Measurements from ENCODE around the gene DUXB.

DUXB gene, protein sequence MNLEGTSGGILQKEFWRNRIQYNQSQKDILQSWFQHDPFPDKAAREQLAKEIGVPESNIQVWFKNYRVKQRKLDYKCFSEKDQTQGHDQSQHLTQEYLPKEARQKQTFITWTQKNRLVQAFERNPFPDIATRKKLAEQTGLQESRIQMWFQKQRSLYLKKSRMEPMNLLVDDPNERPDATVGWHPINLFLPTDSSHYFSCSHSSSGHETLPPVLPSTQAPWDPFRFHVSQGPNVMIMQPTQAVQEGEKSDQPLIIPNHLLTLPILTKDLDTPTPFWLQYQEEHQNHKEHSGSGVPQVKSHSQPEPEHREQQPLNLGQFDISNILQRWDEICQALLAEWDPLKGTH

DNA sequence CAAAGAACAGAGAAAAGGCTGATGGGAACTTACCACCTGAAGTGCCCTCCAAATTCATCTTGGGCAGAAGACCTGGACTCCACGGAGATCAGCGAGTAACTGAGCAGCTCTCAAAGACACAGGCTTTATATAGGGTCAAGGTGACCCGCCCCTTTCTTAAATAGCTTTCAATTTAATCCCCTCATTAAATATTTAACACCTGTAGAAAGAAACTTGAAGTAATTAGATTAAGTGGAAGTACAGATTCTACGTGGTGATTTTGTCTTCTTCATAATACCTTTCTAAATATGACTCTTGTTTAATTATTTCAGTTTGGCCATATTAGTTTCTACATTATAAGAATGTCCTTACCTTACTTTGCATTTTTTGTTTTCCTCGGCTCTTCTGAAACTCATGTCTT, at the start of gene DUXB:
DUXB (minus strand) TSS at position 101 of the 400 bp plus-strand sequence; CDS start at position 58, 43 bp downstream.
- no peak for DNase-seq

DNA sequence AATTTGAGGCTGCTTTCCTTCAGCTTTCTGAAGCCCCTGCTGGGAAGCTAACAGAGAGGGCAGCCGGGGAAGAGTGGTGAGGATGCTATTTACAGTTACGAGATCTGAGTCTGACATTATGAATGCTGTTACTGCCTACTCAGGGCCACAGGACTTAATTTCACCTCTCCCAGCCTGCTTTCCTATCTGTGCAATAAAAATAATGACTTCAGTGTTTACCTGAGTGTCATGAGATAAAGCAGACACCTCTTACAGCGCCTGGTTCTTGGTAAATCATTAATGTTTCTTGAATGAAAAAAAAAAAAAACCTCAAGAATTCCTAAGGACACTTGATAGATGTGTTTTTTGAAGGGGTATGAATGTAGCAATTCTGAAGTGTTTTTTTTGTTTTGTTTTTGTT, 49.3 kb upstream of the DUXB start:
- DNase-seq = no peak

DNA sequence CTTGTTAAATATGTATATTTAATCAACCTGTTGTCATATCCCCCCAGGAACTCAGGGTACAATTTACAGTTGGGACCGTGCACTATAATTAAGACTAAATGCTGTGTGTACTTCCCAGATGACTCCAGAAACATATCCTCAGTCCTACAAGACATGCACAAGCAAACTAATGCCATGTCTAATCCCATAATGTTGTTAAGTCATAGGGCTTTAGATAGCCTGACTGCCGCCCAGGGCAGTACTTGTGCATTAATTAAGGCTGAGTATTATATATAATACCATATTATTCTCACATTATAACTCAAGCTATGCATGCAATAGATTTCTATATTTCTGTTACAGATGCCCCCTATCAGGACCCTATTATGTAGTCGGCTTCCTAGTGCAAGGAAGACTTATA, 45.1 kb upstream of the DUXB start:
- no peak for DNase-seq

DNA sequence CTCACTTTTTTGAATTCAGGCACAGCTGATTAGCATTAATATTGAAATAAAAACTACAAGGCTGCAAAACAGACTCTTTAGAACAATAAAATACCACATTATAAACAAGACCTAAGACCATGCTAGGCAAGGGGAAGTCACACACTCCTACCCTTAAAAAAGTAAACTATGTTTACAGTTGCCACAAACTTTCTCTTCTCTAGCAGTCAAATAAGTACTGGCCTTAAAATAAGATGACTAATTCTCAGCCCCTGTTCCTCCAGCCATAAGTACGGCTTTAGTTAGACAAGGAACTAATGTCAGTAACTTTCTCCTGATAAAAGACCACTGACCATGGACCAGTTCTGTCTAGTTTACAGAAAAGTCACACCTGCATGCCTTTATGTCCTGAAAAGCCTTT, 44.6 kb upstream of the DUXB start:
- DNase-seq = no peak

DNA sequence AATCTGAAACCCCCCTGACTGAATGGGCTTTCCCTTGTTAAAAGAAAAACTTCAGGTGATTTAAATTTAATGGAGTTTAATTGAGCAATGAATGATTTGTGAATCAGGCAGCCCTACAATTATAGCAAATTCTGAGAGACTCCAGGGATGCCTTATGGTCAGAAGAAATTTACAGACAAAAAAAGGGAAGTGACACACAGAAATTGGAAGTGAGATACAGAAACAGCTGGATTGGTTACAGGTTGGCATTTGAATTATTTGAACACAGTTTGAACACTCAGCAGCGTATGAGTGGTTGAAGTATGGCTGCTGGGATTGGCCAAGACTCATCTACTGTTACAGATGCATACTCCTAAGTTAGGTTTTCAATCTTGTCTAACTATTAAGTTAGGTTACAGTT, 44.0 kb upstream of the DUXB start:
- DNase-seq = no peak

DNA sequence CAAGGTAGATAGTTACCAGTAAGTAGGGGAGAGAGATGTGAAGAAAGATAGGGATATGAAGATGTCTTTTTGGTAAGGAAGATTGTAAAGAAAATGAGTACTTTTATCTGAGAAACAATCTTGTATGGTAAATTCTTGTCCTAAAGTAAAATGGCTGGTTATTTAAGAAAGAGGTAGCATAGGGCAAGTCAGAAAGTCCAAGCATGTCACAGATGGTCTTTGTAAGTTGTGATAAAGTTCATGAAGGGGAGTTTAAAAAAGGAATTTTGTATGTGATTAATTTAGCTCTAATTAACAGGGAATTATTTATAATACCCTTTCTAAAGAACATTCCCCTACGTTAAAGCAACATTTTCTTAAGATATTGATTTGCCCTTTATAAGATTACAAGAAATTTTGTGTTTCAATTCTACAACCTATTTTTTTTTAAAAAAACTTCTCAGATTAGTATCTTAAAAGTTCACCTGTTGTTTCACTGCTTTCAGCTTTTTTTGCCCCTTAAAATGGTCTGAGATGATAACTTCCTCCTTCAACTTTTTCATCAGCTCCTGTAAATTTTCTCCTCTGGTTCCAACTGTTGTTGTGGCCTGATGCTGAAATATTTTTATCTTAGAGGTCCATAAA, 41.3 kb upstream of the DUXB start:
- no peak for DNase-seq

DNA sequence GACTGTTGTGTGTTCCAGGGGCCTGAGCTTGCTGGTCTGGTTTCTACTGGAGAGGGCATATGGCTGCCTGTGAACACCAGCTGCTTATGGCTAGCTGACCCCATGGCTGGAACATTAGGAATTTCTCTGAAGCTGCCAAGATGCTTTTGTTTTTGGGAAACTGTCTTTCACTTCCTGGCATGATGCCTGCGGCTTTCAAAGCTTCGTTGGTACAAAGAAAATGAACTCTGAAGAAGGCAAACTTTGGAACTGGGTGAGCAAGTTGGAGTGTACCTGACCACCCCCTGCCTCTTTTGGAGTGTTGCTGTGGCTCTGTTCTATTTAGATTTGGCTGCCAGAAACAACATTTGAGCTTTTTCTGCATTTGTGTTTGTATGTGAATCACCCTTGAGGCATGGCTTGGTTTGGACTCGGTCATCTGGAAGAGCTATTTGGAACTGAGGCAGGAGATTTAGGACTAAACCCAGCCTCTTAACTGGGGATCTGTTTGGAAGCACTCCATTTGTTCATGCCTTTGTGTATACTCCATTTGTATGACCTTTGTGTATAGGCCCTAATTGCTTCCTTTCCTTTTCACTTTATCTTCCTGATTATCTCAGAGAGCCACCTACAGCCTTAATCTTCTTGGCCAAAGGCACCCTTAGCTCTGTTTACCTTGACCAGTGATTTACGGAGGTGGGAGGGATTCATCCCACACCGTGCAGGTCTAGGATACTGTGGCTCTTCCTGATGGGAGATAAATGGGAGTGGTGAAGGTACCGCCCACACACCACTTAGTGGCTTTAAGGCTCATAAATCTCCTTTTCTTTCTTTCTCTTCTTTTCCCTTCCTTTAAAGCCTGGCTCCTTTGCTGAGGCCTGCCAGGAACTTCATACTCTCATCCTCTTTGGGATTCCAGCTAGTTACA, 32.3 kb upstream of the DUXB start:
- peak in 33 of 58 donors; percentile 1 to 60 (median 12) for DNase-seq

DNA sequence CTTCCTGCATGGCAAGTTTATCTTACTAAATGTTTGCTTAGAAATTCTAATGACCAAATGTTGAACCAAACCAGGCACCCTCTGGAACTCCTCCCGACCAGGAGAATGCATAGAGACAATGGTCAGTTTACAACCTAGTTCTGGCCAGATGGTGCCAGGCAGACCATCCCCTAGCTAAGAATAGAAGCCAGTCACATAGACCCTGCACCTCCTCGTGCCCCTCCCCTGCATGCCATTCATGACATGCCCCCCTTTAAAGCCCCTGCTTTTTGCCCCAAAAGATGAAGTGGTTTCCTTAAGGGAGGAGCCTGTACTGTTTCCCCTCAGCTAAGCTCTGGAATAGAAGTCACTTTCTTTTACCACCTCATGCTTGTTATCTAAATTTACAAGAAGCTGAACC, 31.6 kb upstream of the DUXB start:
- no peak for DNase-seq

DNA sequence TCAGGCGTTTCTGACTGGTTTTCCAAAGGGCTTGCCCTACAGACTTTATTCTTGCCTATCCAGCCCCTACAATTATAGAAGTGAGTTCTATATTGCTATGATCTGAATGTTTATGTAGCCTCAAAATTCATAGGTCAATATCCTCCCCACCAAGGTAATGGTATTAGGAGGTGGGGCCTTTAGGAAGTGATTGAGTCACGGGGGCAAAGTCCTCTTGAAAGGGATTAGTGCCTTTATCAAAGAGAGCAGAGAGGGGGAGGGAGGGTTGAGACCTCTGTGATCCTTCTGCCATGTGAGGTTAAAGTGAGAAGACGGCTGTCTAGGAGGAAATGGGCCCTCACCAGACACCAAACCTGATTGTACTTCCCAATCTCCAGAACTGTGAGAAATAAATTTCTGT, 26.0 kb upstream of the DUXB start:
- no peak for DNase-seq

DNA sequence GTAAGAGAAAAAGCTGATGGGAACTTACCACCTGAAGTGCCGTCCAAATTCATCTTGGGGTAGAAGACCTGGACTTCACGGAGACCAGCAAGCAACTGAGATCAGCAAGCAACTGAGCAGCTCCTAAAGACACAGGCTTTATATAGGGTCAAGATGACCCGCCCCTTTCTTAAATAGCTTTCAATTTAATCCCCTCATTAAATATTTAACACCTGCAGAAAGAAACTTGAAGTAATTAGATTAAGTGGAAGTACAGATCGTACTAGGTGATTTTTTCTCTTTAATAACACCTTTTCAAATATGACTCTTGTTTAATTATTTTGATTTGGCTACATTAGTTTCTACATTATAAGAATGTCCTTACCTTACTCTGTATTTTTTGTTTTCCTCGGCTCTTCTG, 25.1 kb upstream of the DUXB start, which contains the start of gene CPHXL:
CPHXL (minus strand) TSS at position 101 of the 400 bp plus-strand sequence; CDS start at position 53, 48 bp downstream.
- no peak for DNase-seq

DNA sequence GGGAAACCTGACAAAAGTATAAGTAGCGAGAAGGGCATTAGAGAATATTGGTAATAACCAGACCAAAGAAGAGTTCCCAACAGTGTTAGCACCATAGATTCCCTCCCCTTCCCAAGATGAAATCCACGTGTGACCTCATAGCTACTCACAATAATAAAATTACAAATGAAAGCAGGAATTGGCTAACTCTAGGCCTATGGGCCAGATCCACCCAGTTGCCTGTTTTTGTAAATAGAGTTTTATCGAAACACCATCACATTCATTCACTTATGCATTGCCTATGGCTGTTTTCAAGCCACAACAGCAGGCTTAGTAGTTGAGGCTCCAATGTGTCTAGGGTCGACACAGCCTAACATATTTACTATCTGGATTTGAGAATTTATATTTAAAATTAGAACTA, 17.2 kb upstream of the DUXB start:
- DNase-seq = no peak

DNA sequence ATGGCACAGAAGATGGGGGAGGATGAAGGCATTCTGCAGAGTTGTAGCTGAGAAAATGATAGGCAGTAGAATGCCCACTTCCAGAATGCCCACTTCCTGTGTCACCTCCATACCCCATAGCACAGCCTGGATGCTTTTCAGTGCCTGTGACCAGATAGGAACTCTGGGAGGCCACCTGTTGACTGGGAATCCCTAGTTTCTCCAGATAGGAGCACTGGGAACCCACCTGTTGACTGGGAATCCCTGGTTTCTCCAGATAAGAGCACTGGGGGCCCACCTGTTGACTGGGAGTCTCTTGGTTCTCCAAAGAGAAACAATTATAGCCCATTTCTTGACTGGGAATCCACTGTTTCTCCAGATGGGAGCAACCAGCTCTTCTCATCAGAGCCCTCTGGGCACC, 13.4 kb upstream of the DUXB start:
- no peak for DNase-seq

DNA sequence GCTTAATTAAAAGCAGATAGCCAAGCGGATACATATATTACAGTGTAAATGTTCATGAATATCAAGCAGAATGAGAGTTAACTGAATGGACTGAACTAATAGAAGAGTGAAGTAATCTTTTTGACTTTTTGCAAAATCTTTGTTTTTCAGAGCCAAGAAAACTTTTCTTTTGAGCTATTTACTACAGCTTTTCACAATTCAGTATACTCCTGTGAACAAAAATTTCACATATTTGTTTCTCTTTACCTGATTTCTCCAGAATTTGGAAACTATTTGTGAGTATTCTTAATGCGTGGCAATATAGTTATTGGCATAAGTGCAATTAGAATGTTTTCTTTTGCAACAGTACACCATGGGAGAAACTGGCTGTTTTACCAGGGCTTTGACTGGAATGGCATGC, 9.1 kb upstream of the DUXB start:
- DNase-seq = no peak

DNA sequence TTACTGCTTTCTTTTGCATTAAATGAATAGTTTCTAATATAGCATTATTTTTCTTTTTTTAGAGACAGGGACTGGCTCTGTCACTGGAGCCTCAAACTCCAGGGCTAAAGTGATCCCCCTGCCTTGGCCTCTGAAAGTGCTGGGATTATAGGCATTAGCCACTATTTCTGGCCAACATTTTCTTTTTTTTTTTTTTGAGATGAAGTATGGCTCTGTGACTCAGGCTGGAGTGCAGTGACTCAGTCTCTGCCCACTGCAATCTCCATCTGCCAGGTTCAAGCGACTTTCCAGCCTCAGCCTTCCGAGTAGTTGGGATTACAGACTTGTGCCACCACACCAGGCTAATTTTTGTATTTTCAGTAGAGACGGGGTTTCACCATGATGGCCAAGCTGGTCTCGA, 2.0 kb upstream of the DUXB start:
- DNase-seq = no peak

DNA sequence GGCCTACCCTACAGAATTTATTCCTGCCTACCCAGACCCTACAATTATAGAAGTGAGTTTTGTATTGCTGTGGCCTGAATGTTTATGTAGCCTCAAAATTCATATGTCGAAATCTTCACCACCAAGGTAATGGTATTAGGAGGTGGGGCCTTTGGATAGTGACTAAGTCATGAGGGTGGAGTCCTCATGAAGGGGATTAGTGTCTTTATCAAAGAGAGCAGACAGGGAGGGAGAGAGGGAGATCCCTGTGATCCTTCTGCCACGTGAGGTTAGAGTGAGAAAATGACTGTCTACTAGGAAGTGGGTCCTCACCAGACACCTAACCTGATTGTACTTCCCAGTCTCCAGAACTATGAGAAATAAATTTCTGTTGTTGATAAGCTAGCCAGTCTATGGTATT, 981 bp upstream of the DUXB start:
- no peak for DNase-seq

DNA sequence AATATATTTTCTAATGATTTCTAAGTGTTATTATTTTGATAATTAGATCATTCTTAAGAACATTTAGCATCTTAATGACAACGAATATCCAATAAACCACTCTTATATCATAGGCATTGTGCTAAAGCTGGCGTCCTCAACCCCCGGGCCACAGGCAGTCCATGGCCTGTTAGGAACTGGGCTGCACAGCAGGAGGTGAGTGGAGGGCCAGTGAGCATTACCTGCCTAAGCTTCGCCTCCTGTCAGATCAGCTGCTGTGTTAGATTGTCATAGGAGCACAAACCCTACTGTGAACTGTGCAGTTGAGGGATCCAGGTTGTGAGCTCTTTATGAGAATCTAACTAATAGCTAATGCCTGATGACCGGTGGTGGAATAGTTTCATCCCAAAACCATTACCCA, 3.7 kb downstream of the DUXB start:
- DNase-seq = no peak

DNA sequence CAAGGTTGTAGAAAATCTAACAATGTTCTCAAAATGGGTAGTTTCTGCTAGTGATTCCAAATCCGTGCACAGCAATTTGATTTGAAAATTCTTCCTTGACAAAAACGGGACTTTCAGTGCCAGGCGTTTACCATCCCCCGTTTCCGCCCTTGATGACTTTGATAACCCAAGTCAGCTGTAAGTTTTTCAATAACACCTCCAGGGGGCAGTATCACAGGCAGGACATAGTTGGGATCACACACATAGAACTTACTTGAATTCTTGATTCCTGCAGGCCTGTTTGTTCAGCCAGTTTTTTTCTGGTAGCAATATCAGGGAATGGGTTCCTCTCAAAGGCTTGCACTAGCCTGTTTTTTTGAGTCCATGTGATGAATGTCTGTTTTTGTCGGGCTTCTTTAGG, 5.6 kb downstream of the DUXB start:
- no peak for DNase-seq

DNA sequence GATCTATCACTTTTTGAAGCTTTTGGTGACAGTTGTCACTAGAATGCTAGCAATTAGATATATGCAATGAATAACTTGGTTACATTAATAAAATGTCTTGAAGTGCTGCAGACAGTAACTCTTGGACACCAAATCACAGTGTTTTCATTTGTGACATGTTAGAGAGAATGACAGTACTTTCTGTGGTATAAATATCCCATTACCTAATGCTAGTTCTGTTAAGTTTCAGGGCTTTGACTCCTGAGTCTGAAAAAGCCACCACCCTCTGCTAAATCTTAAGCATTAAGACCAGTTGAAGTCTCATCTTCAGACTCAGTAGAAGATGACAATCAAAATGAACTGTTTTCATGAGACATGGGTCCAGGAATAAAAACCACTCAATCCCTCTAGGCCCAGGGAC, 13.9 kb downstream of the DUXB start:
- DNase-seq = no peak

DNA sequence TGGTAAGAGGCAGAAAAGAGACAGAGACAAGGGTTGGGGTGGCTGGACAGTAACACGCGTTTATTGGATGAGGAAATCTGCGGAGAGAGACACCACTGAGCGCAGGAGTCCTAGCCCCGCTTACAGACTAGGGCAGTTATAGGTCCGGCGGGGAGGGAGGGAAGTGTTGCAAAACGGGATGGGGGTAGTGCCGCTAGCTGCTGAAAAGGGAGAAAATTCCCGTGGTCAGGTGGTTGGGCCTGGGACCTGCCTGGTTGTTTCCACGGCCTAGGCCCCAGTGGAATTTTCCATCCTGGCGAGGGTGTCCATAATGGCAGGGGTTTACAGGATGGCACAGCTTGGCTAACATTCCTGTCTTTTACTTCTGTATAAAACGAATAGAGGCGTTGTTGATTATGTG, 19.0 kb downstream of the DUXB start:
- no peak for DNase-seq

DNA sequence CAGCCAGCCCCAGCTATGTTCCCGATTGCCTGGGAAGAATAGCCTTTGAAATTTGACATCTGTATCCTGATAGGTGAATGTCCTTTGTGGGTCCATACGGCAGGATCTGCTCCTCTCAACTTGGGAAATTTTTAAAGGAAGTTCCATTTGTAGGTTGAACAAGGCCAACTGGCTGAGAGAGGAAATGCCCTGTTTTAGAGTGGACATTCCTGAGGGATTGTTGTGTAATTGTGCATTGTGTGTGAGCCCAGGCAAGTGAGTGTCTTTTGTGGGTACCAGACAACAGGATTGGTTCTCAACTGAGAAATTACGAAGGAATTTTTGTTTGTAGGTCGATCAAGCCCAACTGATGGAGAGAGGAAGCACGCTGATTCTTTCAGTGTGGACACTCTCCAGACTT, 21.9 kb downstream of the DUXB start:
- DNase-seq = no peak

DNA sequence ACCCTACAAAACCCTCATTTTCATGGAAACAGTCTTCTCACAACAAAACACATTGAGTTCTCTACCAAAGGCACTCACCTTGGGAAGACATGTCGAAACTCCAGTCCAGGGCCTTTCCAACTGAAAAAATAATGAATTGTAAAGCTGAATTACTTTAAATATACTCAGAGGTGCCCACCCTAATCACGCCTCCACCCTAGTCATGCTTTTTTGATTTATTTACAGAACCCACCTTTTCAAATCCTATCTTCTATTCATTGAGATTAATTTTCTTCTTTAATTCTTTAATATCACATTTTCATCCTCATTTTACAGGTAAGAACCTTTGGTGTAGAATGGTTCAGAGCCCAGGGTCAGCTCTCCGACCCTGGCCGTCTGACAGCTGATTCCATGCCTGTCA, 24.4 kb downstream of the DUXB start, which contains the start of gene CPHXL2:
CPHXL2 (minus strand) TSS at position 101 of the 400 bp plus-strand sequence; CDS start at position 91, 10 bp downstream.
- no peak for DNase-seq

DNA sequence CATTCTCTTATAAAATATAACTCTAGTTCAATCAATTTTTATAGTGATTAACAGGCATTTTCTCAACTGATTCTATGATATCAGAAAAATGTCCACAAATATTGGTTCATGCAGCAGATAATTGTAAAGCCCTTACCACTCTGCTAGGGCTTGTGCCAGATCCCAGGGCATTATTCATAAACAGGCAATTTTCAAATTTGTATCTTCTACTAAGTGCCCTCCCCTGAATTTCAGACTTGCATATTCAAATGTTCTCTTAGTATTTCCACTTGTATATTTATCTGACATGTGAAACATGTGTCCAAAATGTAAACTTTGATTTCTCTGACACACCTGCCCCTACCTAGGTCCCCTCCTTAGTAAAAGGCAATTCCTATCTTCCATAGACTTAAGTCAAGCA, 33.8 kb downstream of the DUXB start:
- DNase-seq = no peak
